ENCODE results near the gene DNAJC1.

- no peak for TF ChIP-seq CTCF (IDR thresholded peaks at IDR 0.05; ENCODE audit: borderline replicate concordance, extremely low read depth, low read length, poor library complexity, severe bottlenecking)
- no peak for TF ChIP-seq EZH2 (IDR thresholded peaks at IDR 0.05; ENCODE audit: borderline replicate concordance, low read depth, low read length, severe bottlenecking)
Measured at GRCh38 chr10:21737106-21737505, 266.4 kb downstream of the DNAJC1 start.
